Right lobe of liver (tissue), 4 donors: ENCODE results near the gene SCCPDH.

Source experiments
- POLR2A ChIP-seq: fragments of 450-650 bp; IDR thresholded peaks from one replicate; pipeline ENCODE4 v1.6.1; 2017; ENCODE audit warnings: antibody characterized with exemption, mild to moderate bottlenecking
- TF ChIP-seq, protein P1 (sequence below), 4 donors: fragments of 200-600 bp in 3 of 4; fragments of 450-650 bp in 1 of 4; IDR thresholded peaks; one replicate each; pipeline versions ENCODE4 v1.5.1 to v1.8.0; 2016 to 2022; ENCODE audit warnings: antibody characterized with exemption in 4 of 4, mild to moderate bottlenecking in 2 of 4
- donor health status: DM: no; HTN: no; CAD: no.
- donor health status: DM: no; HTN: no; CAD: no.
- donor health status: DM: no; HTN: yes; CAD: no.

DNA sequence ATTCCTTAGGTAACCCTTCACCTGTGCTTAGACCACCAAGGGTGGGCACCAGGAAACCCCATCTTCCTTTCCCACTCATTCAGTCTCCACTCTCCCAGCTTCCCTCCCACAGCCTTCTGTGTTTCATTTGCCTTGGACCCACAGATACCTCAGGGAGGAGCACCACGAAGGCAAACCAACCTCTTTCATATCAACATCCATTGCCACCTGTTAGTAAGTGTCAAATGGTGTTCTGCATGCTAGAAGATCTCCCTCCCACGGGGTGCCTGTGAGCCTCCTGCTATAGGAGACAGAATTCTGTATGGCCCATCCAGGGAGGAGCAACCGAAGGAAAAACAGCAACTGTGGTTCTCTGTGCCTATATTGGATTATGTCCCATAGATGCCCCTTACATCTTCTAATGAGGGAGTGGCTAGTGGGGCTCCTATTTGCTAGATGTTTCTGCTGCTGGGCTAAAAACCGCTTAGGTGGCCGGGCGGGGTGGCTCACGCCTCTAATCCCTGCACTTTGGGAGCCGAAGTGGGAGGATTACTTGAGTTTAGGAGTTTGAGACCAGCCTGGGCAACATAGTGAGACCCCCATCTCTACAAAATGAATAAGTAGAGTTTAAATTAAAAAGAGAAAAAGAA is 25.6 kb upstream of the SCCPDH start:
- TF ChIP-seq, protein P1, sequence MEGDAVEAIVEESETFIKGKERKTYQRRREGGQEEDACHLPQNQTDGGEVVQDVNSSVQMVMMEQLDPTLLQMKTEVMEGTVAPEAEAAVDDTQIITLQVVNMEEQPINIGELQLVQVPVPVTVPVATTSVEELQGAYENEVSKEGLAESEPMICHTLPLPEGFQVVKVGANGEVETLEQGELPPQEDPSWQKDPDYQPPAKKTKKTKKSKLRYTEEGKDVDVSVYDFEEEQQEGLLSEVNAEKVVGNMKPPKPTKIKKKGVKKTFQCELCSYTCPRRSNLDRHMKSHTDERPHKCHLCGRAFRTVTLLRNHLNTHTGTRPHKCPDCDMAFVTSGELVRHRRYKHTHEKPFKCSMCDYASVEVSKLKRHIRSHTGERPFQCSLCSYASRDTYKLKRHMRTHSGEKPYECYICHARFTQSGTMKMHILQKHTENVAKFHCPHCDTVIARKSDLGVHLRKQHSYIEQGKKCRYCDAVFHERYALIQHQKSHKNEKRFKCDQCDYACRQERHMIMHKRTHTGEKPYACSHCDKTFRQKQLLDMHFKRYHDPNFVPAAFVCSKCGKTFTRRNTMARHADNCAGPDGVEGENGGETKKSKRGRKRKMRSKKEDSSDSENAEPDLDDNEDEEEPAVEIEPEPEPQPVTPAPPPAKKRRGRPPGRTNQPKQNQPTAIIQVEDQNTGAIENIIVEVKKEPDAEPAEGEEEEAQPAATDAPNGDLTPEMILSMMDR (IDR thresholded peaks at IDR 0.05) = no peak
- no peak for TF ChIP-seq POLR2A
